ENCODE data around the gene FBXL7. TPM values are rescaled to one million over a fixed set of nuclear protein-coding genes. Genes with fewer than 3 reads are reported as not detected.

Gene FBXL7
- total and polyA plus RNA-seq, 2 of the 8 experiments (the other 6 are each of a cell fraction or from before 2014, with no cell fraction given): 17.7 to 17.8 TPM

DNA sequence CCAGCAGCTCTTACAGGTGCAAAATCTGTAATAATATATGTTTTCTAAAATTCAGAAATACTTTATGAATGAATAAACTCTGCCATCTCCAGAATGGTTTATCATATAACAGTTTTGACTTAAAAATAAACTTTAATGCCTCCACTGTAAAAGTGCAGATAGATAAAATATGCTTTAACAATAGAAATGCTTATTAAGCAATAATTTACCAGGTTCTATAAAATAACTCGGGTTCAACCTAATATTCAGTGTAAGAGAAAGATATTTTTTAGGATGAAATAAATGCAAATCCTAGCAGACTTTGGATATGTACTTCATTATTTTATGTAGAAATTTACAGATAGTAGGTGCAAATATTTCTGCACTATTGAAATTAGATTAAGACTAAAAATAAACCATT is 74.1 kb downstream of the FBXL7 start:
- Histone ChIP-seq H3K79me2 (ENCODE audit: control insufficient read depth in 1 of 2, insufficient read depth in 2 of 2, low read length in 2 of 2) (peaks cover 0 to 13% of the 10 kb centered on the region in 2 experiments; a peak in 3 of 4 replicates), H2BK5ac (ENCODE audit: low read depth, low read length) (no peak overlapping the region), H2BK15ac (ENCODE audit: low read length) (no peak overlapping the region), H4K5ac (ENCODE audit: insufficient read length, low read depth, low read length) (no peak overlapping the region), H3K27me3 (replicated peaks in 1 of 4; ENCODE audit: control insufficient read depth in 3 of 4, extremely low read depth in 1 of 4, insufficient read depth in 3 of 4, low read length in 3 of 4) (no peaks in the 10 kb centered on the region), H3K14ac (ENCODE audit: insufficient read length) (no peak overlapping the region), H2AK5ac (ENCODE audit: low read depth, low read length) (no peak overlapping the region), H3K9ac (replicated peaks in 1 of 4; ENCODE audit: extremely low read depth in 1 of 4, low read depth in 3 of 4, low read length in 3 of 4) (no peak overlapping the region), H3K18ac (ENCODE audit: extremely low read depth, low read length) (no peak overlapping the region), H3K27ac (ENCODE audit: low read depth, low read length) (no peak overlapping the region), H3K56ac (replicated peaks; ENCODE audit: insufficient read length, low read depth, low read length) (no peak overlapping the region), H4K20me1 (replicated peaks in 1 of 2; ENCODE audit: control insufficient read depth in 1 of 2, insufficient read depth in 2 of 2, low read length in 2 of 2) (no peaks in the 10 kb centered on the region), H3K9me3 (ENCODE audit: insufficient read depth in 2 of 2, low read depth in 1 of 2, low read length in 1 of 2) (no peaks in the 10 kb centered on the region), H3K23me2 (ENCODE audit: low read depth, low read length) (no peaks in the 10 kb centered on the region), H4K91ac (replicated peaks; ENCODE audit: insufficient read length, low read length) (no peak overlapping the region), H3K4me3 (ENCODE audit: extremely low read depth in 1 of 4, insufficient read depth in 2 of 4, low read depth in 3 of 4, low read length in 4 of 4) (no peak overlapping the region), H2BK12ac (ENCODE audit: low read depth, low read length) (no peak overlapping the region), H3K4ac (replicated peaks; ENCODE audit: insufficient read length, low read depth, low read length) (no peak overlapping the region), H2AFZ (ENCODE audit: low read length) (no peak overlapping the region), H3K4me2 (ENCODE audit: insufficient read depth in 1 of 2, low read depth in 2 of 2, low read length in 2 of 2) (no peak overlapping the region), H2BK20ac (ENCODE audit: low read length) (no peak overlapping the region), H3K4me1 (replicated peaks in 1 of 4; ENCODE audit: control insufficient read depth in 3 of 4, insufficient read depth in 4 of 4, low read length in 3 of 4) (peaks cover 0 to 4% (median under 1%) of the 10 kb centered on the region in 4 experiments; a peak in 3 of 7 replicates), H3K79me1 (ENCODE audit: low read depth, low read length) (peaks cover 2% of the 10 kb centered on the region; the same call in 1 of the 2 replicates), H3K36me3 (ENCODE audit: control insufficient read depth in 2 of 4, insufficient read depth in 4 of 4, low read length in 3 of 4) (no peaks in the 10 kb centered on the region), H3K23ac (ENCODE audit: insufficient read length) (no peak overlapping the region), H4K8ac (ENCODE audit: extremely low read depth, insufficient read depth, low read length) (no peak overlapping the region), H2BK120ac (replicated peaks; ENCODE audit: low read depth, low read length) (no peak overlapping the region)
- FAIRE-seq (no peak), DNase-seq (ENCODE audit: low read depth in 1 of 2, low spot score in 2 of 2) (no peak)
- 96% methylated on average over 1 of the region's 1 CpG; no CpG with 5 or more reads in 1 of the 2 experiments for WGBS, 2 experiments (ENCODE audit: extremely low coverage in 1 of 2, insufficient coverage in 1 of 2, insufficient read length in 1 of 2, insufficient replicate concordance in 2 of 2, low coverage in 1 of 2, low lambda C conversion rate in 2 of 2, missing lambda C conversion rate in 1 of 2)
- ChIA-PET CTCF (ENCODE audit: partially characterized antibody) (interaction anchor here (0.9 to 1.8 kb wide), 2 partner anchors 17 to 25 kb away, joined by 3 to 8 read pairs; no protein-coding TSS in a partner anchor), POLR2A (ENCODE audit: partially characterized antibody) (no interaction called here)
- TF ChIP-seq GTF2F1 (IDR thresholded peaks at IDR 0.05; ENCODE audit: borderline replicate concordance, low read depth, low read length): no peak
- TF ChIP-seq SAP30 (IDR thresholded peaks at IDR 0.05; ENCODE audit: insufficient read depth, insufficient replicate concordance, low read length): no peak
- no peak for TF ChIP-seq TAF7 (optimal IDR thresholded peaks at IDR 0.05; ENCODE audit: borderline replicate concordance, low read depth, low read length)
- TF ChIP-seq SUZ12 (IDR thresholded peaks at IDR 0.05; ENCODE audit: low read length): no peak
- no peak for TF ChIP-seq CBX8 (IDR thresholded peaks at IDR 0.05; ENCODE audit: borderline replicate concordance, low read depth, low read length)
- TF ChIP-seq SRF (IDR thresholded peaks at IDR 0.05; ENCODE audit: low read depth, low read length): no peak
- TF ChIP-seq EGR1 (IDR thresholded peaks at IDR 0.05; ENCODE audit: borderline replicate concordance, low read depth, low read length): no peak
- no peak for TF ChIP-seq MAFK (IDR thresholded peaks at IDR 0.05; ENCODE audit: low read depth, low read length)
- no peak for TF ChIP-seq TCF12 (IDR thresholded peaks at IDR 0.05; ENCODE audit: low read depth, low read length)
- no peak for TF ChIP-seq ASH2L (IDR thresholded peaks at IDR 0.05; ENCODE audit: low read length)
- TF ChIP-seq BCL11A (IDR thresholded peaks at IDR 0.05; ENCODE audit: low read depth in 2 of 2, low read length in 2 of 2): no peak
- no peak for TF ChIP-seq PHF8 (conservative IDR thresholded peaks at IDR 0.05; ENCODE audit: low read depth, low read length)
- TF ChIP-seq NANOG (IDR thresholded peaks at IDR 0.05; ENCODE audit: insufficient read depth, low read depth, low read length, poor library complexity, severe bottlenecking): no peak
- TF ChIP-seq BACH1 (IDR thresholded peaks at IDR 0.05; ENCODE audit: low read length): no peak
- TF ChIP-seq JUN (IDR thresholded peaks at IDR 0.05; ENCODE audit: low read depth, low read length): no peak

All from H1 (cell line).